GM12801 (cell line): Measurements from ENCODE around the gene MEN1.

Experiments
- TF ChIP-seq, protein P1 (sequence below): IDR thresholded peaks from one replicate; pipeline ENCODE4 v1.5.1; 2011; ENCODE audit warnings: control low read depth; ENCODE audit not compliant: insufficient read length; ENCODE audit errors: extremely low read depth

MEN1 gene

GRCh38 chr11:64758330-64759079, 51.8 kb downstream of the MEN1 start:
- TF ChIP-seq, protein P1, sequence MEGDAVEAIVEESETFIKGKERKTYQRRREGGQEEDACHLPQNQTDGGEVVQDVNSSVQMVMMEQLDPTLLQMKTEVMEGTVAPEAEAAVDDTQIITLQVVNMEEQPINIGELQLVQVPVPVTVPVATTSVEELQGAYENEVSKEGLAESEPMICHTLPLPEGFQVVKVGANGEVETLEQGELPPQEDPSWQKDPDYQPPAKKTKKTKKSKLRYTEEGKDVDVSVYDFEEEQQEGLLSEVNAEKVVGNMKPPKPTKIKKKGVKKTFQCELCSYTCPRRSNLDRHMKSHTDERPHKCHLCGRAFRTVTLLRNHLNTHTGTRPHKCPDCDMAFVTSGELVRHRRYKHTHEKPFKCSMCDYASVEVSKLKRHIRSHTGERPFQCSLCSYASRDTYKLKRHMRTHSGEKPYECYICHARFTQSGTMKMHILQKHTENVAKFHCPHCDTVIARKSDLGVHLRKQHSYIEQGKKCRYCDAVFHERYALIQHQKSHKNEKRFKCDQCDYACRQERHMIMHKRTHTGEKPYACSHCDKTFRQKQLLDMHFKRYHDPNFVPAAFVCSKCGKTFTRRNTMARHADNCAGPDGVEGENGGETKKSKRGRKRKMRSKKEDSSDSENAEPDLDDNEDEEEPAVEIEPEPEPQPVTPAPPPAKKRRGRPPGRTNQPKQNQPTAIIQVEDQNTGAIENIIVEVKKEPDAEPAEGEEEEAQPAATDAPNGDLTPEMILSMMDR = no peak

DNA sequence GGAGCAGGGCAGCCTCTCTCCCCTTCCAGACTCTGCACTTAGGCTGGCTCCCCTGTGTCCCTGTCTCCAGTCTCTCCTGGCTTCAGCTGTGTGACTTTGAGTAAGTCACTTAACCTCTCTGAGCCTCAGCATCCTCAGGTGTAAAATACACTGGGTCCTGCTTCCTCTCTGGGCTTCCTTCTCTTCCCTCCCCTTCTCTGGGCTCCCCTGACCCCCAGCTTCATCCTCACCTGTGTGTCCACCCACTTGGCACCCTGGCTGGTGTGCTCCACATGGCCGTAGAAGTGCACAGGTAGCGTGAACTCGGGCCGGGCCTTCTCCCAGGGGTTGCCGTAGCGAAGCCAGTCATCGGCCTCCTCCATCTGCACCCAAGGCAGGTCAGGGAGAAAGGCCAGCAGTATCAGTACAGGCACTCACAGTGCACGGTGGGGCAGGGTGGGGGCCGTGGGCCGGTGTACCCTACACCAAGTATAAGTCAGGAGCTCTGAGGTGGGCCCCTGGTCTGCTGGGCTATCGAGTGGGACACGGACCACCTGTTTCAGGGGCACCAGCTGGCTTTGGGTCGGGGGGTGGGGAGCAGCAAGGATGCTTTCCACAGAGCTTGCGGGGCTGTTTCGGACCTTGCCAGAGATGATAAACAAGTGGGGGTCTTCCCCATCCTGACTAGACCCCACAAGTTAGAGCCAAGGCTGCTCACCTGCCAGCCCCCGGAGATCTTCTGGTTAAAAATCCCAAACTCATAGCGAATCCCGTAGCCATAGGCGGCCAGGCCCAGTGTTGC, 52.6 kb downstream of the MEN1 start:
- TF ChIP-seq, protein P1 = no peak

DNA sequence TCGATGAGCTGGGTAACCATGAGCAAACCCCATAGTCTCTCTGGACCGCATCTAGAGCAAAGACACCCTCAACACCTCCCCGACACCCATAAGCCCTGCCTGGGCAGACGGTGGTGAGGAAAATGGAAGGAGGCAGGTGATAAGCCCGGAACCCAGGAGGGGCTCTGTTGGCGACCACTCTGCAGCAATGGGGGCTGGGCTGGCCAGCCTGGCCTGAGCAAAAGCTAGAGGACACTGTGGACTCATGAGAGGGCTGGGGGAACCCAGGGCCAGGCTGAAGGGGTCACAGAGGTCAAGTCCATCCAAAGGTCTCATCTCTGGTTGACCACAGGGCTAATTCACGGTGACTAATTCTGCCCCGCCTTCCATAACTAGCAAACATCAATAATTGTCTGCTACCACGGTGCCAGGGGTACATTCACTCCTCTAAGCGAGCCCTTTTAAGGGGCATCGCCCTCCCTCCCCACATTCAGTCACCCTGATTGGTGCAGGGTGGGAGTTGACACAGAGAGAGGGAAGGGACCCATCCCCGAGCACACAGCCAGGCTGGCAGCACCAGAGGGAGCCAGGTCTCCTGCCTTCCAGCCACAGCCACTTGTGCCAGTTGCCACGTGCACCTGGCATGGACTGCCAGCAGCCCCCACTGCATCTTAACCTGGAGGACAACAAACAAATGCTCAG, 54.5 kb downstream of the MEN1 start:
- TF ChIP-seq, protein P1 = no peak

DNA sequence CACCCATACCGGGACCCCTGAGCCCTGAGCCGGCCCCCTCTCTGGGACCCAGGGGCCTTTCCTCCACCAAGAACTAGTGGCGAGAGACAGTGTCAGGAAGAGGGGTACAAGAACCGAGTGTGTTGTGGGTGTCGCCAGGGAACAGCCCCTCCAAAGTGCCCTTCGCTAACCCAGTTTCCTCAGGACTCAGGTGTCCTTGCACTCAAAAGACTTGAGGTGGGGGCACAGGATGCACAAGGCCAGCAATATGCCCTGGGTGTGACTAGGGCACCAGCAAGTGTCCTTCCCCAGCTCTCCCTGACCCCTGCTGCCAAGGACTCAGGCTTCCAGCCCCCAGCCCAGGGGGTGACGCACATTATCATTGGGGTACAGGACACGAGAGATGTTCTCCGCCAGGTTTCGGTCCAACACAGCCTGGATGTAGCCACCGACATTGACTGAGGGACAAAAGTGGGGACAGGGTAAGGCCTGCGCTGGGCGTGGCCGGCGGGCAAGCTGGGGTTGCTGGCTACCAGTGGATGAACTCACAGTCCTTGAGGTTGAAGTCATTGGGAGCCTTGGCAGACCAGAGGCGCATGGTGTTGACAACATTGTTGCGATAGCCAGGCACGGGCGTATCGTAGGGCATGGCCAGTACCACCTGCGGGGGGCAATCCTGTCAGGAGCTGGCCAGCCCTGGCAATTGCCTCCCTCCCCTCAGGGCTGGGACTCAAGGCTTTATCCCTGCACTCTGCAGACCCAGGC, 55.3 kb downstream of the MEN1 start:
- TF ChIP-seq, protein P1 = no peak

DNA sequence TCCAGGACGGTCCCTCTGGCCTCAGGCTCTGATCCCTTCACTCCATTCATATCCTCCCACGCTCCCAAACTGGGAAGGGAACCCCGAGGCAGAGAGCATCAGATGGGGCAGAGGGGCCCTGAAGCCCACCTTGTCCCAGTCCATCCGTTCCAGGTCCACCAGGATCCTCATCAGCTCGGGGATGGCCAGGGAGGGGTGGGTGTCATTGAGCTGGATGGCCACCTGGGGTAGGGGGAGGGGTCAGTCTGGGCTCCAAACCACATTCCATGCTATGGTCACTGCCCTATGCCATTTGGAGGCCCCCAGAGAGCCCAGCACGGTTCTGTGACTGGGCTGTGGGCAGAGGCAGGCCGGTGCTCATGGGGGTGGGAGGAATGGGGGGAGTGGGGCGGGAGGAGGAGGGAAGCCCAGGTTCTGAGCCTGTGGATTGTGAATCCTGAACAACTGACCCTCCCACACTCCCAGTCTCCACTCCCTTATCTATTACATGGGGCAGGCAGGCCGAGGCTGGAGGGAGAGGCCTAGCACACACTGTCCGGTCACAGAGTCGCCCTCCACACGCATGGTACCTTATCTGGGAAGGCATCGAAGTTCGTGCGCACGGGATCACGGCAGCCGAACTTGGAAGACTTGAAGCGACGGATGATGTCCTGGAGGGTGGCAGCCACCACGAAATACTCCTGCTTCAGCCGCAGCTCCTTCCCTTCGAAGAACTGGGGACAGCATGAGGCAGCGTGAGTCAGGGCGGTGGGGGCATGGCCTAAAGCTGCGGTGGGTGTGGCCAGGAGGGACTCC, 56.0 kb downstream of the MEN1 start:
- TF ChIP-seq, protein P1 = no peak
